GM06990 (cell line): Measurements from ENCODE around the gene CSH1.
"Not testable (repeated sequence)": the region's sequence is repeated elsewhere in the genome, so short reads cannot be mapped to it uniquely, and the experiment has no call there.

Experiments
- DNase-seq: peaks from one replicate; pipeline ENCODE4 v3.0.0-alpha.2; 2011; ENCODE audit not compliant: insufficient read length; ENCODE audit errors: extremely low read depth
- H3K27me3 ChIP-seq: replicated peaks from 2 replicates; pipeline ENCODE4 v1.6.0; 2011; ENCODE audit warnings: low read length; ENCODE audit not compliant: control insufficient read depth, insufficient read depth
- H3K36me3 ChIP-seq: 2 replicates; pipeline ENCODE4 v1.5.1; 2011; ENCODE audit warnings: low read length; ENCODE audit not compliant: control insufficient read depth, insufficient read depth
- H3K4me3 ChIP-seq: replicated peaks from 2 replicates; pipeline ENCODE4 v1.5.1; 2011; ENCODE audit warnings: low read depth, mild to moderate bottlenecking, control low read depth, low read length
- TF ChIP-seq, protein P1 (sequence below): IDR thresholded peaks from 2 replicates; pipeline ENCODE4 v1.5.1; 2011; ENCODE audit warnings: low read length, control low read depth, mild to moderate bottlenecking, inconsistent platforms; ENCODE audit not compliant: insufficient read depth, poor library complexity, severe bottlenecking

Gene CSH1

DNA sequence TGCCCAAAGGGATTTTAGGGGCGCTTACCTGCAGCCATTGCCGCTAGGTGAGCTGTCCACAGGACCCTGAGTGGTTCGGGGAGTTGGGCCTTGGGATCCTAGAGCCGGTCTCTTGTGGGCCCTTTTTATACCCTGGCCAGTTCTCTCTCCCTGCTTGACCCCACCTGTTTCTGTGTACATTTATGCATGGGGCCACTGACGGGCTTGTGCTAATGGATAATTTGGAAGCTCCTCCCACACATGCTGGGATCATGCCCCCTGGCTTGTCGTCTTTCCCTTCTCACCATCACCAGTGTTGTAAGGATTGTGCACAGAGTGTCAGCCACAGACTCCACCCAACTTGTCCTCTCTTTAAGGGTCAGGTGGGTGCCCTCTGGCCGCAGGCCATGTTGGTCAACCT lies 22.8 kb downstream of the CSH1 start, which contains the start of gene CSH2:
Gene CSH2 (minus strand): TSS at position 101 of the 400 bp plus-strand sequence. CDS start 63 bp downstream, at position 38.
- DNase-seq, H3K36me3 ChIP-seq, H3K4me3 ChIP-seq, H3K27me3 ChIP-seq: not testable (repeated sequence)

- not testable (repeated sequence) for DNase-seq, H3K27me3 ChIP-seq, H3K4me3 ChIP-seq, H3K36me3 ChIP-seq
Measured at GRCh38 chr17:63871646-63872365, 24.6 kb downstream of the CSH1 start.

GRCh38 chr17:63870292-63870665 lies 26.1 kb downstream of the CSH1 start:
- DNase-seq, H3K36me3 ChIP-seq, H3K27me3 ChIP-seq, H3K4me3 ChIP-seq: not testable (repeated sequence)

GRCh38 chr17:63869491-63870291 lies 26.7 kb downstream of the CSH1 start:
- H3K4me3 ChIP-seq, H3K36me3 ChIP-seq, DNase-seq, H3K27me3 ChIP-seq: not testable (repeated sequence)
- TF ChIP-seq, protein P1, sequence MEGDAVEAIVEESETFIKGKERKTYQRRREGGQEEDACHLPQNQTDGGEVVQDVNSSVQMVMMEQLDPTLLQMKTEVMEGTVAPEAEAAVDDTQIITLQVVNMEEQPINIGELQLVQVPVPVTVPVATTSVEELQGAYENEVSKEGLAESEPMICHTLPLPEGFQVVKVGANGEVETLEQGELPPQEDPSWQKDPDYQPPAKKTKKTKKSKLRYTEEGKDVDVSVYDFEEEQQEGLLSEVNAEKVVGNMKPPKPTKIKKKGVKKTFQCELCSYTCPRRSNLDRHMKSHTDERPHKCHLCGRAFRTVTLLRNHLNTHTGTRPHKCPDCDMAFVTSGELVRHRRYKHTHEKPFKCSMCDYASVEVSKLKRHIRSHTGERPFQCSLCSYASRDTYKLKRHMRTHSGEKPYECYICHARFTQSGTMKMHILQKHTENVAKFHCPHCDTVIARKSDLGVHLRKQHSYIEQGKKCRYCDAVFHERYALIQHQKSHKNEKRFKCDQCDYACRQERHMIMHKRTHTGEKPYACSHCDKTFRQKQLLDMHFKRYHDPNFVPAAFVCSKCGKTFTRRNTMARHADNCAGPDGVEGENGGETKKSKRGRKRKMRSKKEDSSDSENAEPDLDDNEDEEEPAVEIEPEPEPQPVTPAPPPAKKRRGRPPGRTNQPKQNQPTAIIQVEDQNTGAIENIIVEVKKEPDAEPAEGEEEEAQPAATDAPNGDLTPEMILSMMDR: peak; percentile 26

DNA sequence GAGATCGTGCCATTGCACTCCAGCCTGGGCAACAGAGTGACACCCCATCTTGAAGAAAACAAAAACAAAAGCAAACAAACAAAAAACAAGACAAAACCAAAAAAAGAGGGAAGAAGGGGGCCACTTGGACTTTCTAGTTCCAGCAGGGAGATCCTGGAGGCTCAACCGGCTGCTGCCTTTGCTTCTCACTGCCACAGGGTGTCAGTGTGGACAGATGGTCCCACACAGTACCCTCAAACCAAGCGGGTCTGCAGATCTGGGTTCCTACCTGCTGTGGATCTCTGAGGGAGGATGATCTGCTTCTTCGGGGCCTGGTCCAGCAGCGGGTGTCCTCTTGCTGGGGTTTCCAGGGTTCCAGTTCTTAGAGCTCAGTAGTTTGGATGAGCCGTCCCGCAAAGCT lies 29.7 kb downstream of the CSH1 start:
- H3K36me3 ChIP-seq, DNase-seq, H3K27me3 ChIP-seq, H3K4me3 ChIP-seq: not testable (repeated sequence)
- TF ChIP-seq, protein P1: peak; percentile 28

- Histone ChIP-seq H3K36me3 (no peaks in the 10 kb centered on the region), H3K27me3 (peaks cover 3% of the 10 kb centered on the region; the same call in 1 of the 2 replicates), H3K4me3 (no peak overlapping the region)
- TF ChIP-seq, protein P1: no peak
- no peak for DNase-seq
Measured at GRCh38 chr17:63859257-63859656, 37.1 kb downstream of the CSH1 start.

- DNase-seq, H3K4me3 ChIP-seq, H3K36me3 ChIP-seq, H3K27me3 ChIP-seq: not testable (repeated sequence)
Measured at GRCh38 chr17:63856425-63856824, 39.9 kb downstream of the CSH1 start.
